GM18873 (cell line): ENCODE results near the gene GNG7.
A peak's percentile ranks its signal among the peaks of the same experiment; 100 is the strongest.
"Not testable (repeated sequence)": the region's sequence is repeated elsewhere in the genome, so short reads cannot be mapped to it uniquely, and the experiment has no call there.

ENCODE experiments used
- ATAC-seq: cut with Tn5 transposase; IDR thresholded peaks from one replicate; pipeline ENCODE4 v1.9.1; 2021; ENCODE audit warnings: mild to moderate bottlenecking, moderate library complexity, moderate number of reproducible peaks; ENCODE audit not compliant: unreplicated experiment, low FRiP score

The GNG7 gene

GRCh38 chr19:2582984-2583956 is 119.2 kb downstream of the GNG7 start:
- ATAC-seq, result no peak

GRCh38 chr19:2580396-2580795 is 122.1 kb downstream of the GNG7 start:
- ATAC-seq, result not testable (repeated sequence)

DNA sequence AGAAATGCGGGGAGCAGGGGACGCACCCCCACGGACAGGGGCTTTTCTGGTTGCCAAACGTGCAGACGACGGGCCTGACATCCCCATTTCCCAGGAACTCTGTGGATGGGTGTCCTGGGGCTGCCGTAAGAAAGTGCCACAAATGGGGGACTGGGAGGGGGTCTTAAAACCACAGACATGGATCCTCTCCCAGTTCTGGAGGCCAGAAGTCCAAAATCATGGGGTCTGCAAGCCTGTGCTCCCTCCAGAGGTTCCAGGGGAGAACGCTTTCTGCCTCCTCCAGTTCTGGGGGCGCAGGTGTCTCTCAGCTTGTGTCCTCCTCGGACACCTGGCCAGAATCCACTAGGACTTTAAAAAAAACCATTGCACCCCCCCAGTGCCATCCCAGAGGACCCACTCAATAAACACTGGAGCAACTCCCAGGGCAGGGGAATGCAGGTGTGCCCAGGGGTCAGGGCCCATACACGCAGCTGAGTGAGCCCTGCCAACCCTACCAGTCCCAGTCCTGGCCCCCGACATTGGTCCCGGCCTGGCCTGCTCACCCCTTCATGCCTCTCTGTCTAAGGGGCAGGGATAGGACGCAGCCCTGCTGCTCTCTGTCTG is 122.7 kb downstream of the GNG7 start:
- ATAC-seq, result no peak

DNA sequence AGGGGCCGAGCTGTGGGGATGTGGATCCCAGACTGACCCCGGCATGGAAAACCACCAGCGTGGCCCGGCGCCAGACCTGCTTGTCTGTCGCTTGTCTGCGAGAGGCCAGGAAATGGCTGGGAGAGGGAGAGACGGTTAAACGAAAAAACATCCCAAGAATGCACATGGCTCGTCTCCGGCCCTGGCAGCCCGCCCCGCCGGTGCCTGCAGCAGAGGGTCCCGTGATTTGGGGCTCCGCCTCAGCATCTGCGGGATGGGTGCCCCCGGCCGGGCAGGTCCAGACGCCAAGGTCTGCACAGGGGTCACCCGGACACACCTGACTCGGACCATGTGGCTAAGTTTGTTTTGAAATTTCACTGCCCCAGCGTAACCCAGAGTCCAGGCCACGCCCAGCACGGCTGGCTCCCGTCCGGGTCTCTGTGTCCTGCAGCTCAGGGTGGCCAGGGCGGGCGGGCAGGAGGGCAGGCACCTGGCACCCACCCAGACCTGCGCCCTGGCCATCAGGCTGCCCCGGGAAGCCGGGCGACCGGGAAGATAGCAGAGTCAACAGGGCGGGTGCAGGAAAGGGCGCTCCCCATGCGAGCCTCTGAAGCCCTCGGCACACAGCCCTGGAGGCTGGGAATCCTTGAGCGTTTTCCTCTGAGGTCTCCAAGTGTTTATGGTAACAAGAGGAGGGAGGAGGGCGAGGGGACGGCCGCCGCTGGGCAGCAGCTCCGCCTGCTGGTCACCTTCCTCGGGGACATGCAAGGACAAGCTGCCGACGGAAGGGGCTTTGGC is 123.4 kb downstream of the GNG7 start:
- ATAC-seq, result no peak

- ATAC-seq, result no peak
Measured at GRCh38 chr19:2578391-2578890, 124.1 kb downstream of the GNG7 start.

DNA sequence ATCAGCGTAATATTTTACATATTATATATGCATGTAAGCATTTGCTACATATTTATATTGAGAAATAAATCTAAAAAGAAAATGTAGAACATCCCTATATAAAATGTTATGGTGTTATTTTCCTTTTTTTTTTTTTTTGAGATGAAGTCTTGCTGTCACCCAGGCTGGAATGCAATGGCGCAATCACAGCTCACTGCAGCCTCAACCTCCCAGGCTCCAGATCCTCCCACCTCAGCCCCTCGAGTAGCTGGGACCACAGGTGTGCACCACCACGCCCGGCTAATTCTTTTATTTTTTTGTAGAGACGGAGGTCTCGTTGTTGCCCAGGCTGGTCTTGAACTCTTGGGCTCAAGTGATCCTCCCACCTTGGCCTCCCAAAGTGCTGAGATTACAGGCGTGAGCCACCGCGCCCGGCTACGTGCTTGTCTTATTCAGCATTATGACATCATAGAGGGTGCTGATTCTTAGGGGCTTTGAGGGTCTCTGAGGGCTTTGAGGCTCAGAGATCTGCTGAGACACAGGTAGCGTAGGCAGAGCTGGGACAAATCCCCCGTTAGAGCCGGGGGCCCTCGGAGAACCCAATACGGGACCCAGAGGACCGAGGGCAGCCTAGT is 124.7 kb downstream of the GNG7 start:
- no peak for ATAC-seq

- ATAC-seq, result no peak
Measured at GRCh38 chr19:2575734-2576481, 126.6 kb downstream of the GNG7 start.

DNA sequence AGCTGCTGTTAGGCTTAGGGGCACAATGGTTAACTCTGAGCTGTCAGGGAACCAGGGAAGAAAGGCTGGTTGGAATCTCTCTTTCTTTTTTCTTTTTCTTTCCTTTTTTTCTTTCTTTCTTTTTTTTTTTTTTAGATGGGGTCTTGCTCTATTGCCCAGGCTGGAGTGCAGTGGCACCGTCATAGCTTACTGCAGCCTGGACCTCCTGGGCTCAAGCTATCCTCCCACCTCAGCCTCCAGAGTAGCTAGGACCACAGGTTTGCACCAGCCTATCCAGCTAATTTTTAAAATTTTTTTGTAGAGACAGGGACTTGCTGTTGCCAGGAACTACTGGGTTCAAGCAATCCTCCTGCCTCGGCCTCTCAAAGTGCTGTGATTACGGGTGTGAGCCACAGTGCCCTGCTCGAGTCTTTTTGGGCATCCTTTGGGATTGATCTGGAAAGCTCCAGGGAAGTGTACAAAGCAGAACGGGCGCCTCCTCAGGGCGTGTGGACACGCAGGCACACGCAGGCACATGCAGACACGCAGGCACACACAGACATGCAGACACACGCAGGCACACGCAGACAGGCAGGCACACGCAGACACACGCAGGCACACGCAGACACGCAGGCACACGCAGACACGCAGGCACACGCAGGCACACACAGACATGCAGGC is 127.4 kb downstream of the GNG7 start:
- no peak for ATAC-seq

- ATAC-seq, result no peak
Measured at GRCh38 chr19:2574478-2574931, 128.0 kb downstream of the GNG7 start.

DNA sequence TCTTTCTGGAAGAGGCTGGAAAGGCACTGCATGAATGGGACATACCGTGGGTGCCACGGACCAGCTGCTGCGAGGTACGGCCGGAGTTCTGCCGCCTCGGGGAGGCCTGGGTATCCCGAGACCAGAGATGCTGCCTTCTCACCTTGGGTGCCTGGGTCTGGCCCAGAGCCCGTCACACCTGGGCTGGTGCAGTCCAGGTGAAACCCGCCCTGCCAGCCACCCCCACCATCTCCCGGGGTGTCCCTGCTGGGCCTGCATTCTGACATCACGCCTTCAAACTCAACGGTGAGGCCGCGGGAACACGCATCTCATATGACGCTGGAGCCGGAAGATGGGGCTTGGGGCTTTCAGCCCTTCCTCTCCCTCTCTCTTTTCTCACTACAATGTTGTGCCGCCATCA is 128.6 kb downstream of the GNG7 start:
- no peak for ATAC-seq

GRCh38 chr19:2572152-2572551 is 130.3 kb downstream of the GNG7 start:
- not testable (repeated sequence) for ATAC-seq

GRCh38 chr19:2569596-2570465 is 132.7 kb downstream of the GNG7 start:
- no peak for ATAC-seq

GRCh38 chr19:2567996-2568395 is 134.5 kb downstream of the GNG7 start:
- ATAC-seq, result no peak

DNA sequence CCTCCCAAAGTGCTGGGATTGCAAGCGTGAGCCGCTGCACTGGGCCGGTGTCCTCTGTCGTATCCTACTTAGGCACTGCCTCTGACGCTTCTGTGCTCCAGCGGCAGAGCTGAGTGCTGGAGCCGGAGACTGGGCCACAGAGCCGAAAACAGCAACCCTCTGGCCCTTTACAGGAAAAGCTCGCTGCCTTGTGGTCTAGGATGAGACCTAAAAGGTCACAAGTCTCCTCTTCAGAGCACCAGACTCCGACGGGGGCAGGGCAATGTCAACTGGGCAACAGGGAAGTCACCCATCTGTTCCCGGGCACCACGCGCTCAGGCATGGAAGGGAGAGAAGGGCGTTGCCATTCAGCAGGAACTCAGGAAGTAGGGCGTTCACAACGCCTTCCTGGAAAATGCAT is 134.9 kb downstream of the GNG7 start:
- ATAC-seq, result no peak

DNA sequence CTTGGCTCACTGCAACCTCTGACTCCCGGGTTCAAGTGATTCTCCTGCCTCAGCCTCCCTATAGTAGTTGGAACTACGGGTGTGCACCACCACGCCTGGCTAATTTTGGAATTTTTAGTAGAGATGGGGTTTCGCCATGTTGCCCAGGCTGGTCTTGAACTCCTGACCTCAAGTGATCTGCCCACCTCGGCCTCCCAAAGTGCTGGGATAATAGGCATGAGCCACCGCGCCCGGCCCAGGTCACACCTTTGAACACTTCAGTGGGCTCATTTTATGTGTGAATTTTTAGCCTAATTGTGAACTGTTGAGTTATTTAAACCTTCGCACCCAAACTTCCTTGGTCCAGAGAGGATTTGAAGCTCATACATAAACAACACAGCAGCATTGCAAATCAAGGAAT is 138.9 kb downstream of the GNG7 start:
- not testable (repeated sequence) for ATAC-seq

- peak; percentile 50 for ATAC-seq
Measured at GRCh38 chr19:2561895-2562294, 140.6 kb downstream of the GNG7 start.

DNA sequence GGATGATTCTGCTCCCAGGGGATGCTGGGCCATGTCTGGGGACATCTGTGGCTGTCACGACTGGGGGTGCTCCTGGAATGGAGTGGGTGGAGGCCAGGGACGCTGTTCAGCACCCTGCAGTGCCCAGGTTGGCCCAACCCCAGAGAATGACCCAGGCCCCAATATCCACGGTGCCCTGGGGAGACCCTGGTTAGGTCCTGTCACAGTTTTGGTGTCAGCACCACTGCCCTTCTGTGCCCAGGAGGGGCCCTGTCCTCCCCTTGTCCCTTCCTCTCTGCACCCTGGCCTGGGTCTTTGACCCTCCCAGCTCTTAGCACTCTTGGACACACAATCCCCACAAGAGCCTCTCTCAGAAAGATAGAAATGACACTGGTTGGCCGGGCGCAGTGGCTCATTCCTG is 141.3 kb downstream of the GNG7 start:
- no peak for ATAC-seq

GRCh38 chr19:2560369-2560768 is 142.1 kb downstream of the GNG7 start:
- no peak for ATAC-seq
